Lower leg skin (tissue), 3 donors: ENCODE measurements around the gene CEACAM3.

Experiments
- POLR2A ChIP-seq, 2 donors: fragments of 450-650 bp; IDR thresholded peaks; one replicate each; pipeline ENCODE4 v1.6.1; 2016 to 2017; ENCODE audit warnings: antibody characterized with exemption in 2 of 2, mild to moderate bottlenecking in 1 of 2, moderate library complexity in 1 of 2
- TF ChIP-seq, protein P1 (sequence below), 3 donors: fragments of 450-650 bp; IDR thresholded peaks; one replicate each; pipeline ENCODE4 v1.5.1; 2016; ENCODE audit warnings: antibody characterized with exemption in 3 of 3, mild to moderate bottlenecking in 3 of 3, moderate library complexity in 2 of 3

DNA sequence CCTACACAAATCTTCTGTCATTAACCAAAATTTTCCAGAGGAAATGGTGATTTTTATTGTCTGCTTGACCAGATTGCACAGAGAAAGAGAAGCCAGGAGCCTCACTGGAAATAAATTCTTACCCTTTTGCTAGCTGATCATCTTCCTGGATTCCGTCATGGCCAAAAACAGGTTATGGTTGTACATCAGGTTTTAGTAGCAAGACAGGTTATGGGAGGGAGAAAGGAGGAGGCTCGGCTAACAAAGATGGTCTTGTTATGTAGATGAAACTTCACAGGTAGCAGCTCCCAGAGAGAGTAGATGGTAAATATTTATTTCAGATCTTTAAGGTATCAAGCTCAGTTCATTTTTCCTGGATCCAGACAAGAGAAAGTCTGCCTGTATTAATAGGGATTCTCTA lies 19.7 kb upstream of the CEACAM3 start:
- TF ChIP-seq, protein P1, sequence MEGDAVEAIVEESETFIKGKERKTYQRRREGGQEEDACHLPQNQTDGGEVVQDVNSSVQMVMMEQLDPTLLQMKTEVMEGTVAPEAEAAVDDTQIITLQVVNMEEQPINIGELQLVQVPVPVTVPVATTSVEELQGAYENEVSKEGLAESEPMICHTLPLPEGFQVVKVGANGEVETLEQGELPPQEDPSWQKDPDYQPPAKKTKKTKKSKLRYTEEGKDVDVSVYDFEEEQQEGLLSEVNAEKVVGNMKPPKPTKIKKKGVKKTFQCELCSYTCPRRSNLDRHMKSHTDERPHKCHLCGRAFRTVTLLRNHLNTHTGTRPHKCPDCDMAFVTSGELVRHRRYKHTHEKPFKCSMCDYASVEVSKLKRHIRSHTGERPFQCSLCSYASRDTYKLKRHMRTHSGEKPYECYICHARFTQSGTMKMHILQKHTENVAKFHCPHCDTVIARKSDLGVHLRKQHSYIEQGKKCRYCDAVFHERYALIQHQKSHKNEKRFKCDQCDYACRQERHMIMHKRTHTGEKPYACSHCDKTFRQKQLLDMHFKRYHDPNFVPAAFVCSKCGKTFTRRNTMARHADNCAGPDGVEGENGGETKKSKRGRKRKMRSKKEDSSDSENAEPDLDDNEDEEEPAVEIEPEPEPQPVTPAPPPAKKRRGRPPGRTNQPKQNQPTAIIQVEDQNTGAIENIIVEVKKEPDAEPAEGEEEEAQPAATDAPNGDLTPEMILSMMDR (IDR thresholded peaks at IDR 0.05): no peak
- TF ChIP-seq POLR2A (IDR thresholded peaks at IDR 0.05): no peak
